ENCODE measurements around the gene CLDN8.

DNA sequence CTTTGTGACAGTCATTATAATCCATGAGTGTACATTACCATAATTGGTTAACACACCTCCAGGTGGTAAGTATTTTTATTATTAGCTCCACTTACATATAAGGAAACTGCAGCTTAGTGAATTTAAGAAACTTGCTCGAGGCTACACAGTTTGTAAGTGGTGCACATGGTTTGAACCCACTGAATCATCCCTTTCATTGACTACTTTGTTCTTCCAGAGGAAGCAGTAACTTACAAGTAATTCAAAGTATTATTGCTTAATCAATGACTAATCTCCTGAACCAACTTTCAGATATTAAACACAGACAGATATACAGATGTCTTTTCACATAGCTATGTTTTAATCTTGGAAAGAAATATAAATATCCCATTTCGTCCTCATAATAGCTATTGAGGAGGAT, 18.7 kb upstream of the CLDN8 start:
- no peak for TF ChIP-seq POLR2A (IDR thresholded peaks at IDR 0.05)
- TF ChIP-seq, protein P1, sequence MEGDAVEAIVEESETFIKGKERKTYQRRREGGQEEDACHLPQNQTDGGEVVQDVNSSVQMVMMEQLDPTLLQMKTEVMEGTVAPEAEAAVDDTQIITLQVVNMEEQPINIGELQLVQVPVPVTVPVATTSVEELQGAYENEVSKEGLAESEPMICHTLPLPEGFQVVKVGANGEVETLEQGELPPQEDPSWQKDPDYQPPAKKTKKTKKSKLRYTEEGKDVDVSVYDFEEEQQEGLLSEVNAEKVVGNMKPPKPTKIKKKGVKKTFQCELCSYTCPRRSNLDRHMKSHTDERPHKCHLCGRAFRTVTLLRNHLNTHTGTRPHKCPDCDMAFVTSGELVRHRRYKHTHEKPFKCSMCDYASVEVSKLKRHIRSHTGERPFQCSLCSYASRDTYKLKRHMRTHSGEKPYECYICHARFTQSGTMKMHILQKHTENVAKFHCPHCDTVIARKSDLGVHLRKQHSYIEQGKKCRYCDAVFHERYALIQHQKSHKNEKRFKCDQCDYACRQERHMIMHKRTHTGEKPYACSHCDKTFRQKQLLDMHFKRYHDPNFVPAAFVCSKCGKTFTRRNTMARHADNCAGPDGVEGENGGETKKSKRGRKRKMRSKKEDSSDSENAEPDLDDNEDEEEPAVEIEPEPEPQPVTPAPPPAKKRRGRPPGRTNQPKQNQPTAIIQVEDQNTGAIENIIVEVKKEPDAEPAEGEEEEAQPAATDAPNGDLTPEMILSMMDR (IDR thresholded peaks at IDR 0.05): no peak
